Ovary (tissue), 3 donors: ENCODE data around the gene EPYC.

Experiments used
- EP300 ChIP-seq: sonication (generic); formaldehyde crosslinking; IDR thresholded peaks from one replicate; pipeline ENCODE4 v1.6.1; 2017; ENCODE audit warnings: antibody characterized with exemption
- POLR2A ChIP-seq: fragments of 450-650 bp; IDR thresholded peaks from one replicate; pipeline ENCODE4 v1.6.1; 2017; ENCODE audit warnings: antibody characterized with exemption, mild to moderate bottlenecking, moderate library complexity
- TF ChIP-seq, protein P1 (sequence below), 3 donors: fragments of 450-650 bp in 2 of 3; fragments of 200-600 bp in 1 of 3; IDR thresholded peaks; one replicate each; pipeline versions ENCODE4 v1.5.1 to v1.8.0; 2016 to 2022; ENCODE audit warnings: antibody characterized with exemption in 3 of 3, mild to moderate bottlenecking in 1 of 3
- donor health status: DM: no; HTN: no; CAD: no.

- TF ChIP-seq POLR2A, result no peak
- TF ChIP-seq, protein P1, sequence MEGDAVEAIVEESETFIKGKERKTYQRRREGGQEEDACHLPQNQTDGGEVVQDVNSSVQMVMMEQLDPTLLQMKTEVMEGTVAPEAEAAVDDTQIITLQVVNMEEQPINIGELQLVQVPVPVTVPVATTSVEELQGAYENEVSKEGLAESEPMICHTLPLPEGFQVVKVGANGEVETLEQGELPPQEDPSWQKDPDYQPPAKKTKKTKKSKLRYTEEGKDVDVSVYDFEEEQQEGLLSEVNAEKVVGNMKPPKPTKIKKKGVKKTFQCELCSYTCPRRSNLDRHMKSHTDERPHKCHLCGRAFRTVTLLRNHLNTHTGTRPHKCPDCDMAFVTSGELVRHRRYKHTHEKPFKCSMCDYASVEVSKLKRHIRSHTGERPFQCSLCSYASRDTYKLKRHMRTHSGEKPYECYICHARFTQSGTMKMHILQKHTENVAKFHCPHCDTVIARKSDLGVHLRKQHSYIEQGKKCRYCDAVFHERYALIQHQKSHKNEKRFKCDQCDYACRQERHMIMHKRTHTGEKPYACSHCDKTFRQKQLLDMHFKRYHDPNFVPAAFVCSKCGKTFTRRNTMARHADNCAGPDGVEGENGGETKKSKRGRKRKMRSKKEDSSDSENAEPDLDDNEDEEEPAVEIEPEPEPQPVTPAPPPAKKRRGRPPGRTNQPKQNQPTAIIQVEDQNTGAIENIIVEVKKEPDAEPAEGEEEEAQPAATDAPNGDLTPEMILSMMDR (IDR thresholded peaks at IDR 0.05), result no peak
- no peak for TF ChIP-seq EP300
Measured at GRCh38 chr12:90943255-90943654, 61.5 kb downstream of the EPYC start.
